RWPE1 (cell line): Measurements from ENCODE around the gene ROGDI.

Experiments used
- CTCF ChIA-PET: fragments of 350-600 bp; sonication (Branson Sonifier 250); formaldehyde crosslinking; extraction: SDS; loops from one replicate; lab custom pipeline; 2021; lab: Yijun Ruan, JAX
- POLR2A ChIA-PET: fragments of 400-600 bp; formaldehyde crosslinking; extraction: SDS; loops from one replicate; lab custom pipeline; 2020; ENCODE audit warnings: antibody characterized with exemption; ENCODE audit not compliant: low non-redundant PET; lab: Yijun Ruan, JAX
- DNase-seq: peaks from one replicate; pipeline ENCODE4 v3.0.0; 2012; ENCODE audit warnings: low spot score
- H3K27ac ChIP-seq: fragments of 450-650 bp; 2 replicates; pipeline ENCODE4 v1.5.1; 2017
- CTCF ChIP-seq: fragments of 450-650 bp; conservative IDR thresholded peaks from 2 replicates; pipeline ENCODE4 v1.5.1; 2017; ENCODE audit warnings: low read depth, mild to moderate bottlenecking

ROGDI gene

GRCh38 chr16:4806280-4806679 is 3.8 kb upstream of the ROGDI start:
- no peak for DNase-seq
- POLR2A ChIA-PET = no interaction called here
- CTCF ChIA-PET = interaction anchor here (0.6 kb wide), 1 partner anchor 316 kb away, joined by 3 read pairs; no protein-coding TSS in a partner anchor
- no peak for TF ChIP-seq CTCF
- no peak overlapping the region for H3K27ac ChIP-seq

- peak overlapping the region; percentile 98 for H3K27ac ChIP-seq
- no peak for DNase-seq
- TF ChIP-seq CTCF = no peak
- ChIA-PET CTCF (no interaction called here), POLR2A (no interaction called here)
Observed at GRCh38 chr16:4805231-4805630, 2.8 kb upstream of the ROGDI start.

- TF ChIP-seq CTCF = no peak
- peak overlapping the region; percentile 98 for H3K27ac ChIP-seq
- CTCF ChIA-PET = interaction anchor here (0.7 kb wide), 1 partner anchor 16 kb away, joined by 3 read pairs; the partner anchor contains the start of gene SEPTIN12
- no peak for DNase-seq
- POLR2A ChIA-PET = no interaction called here
Observed at GRCh38 chr16:4803898-4804762, 1.7 kb upstream of the ROGDI start.

GRCh38 chr16:4803401-4803844 is 990 bp upstream of the ROGDI start:
- POLR2A ChIA-PET = interaction anchor here (0.6 to 1.4 kb wide), 2 partner anchors 17 to 39 kb away, joined by 3 to 5 read pairs; no protein-coding TSS in a partner anchor
- TF ChIP-seq CTCF = no peak
- H3K27ac ChIP-seq = peak overlapping the region; percentile 98
- no peak for DNase-seq
- CTCF ChIA-PET = interaction anchor here (0.7 kb wide), 1 partner anchor 16 kb away, joined by 3 read pairs; the partner anchor contains the start of gene SEPTIN12

- no peak for TF ChIP-seq CTCF
- H3K27ac ChIP-seq = peak overlapping the region; percentile 98
- CTCF ChIA-PET = no interaction called here
- peak; percentile 99 for DNase-seq
- POLR2A ChIA-PET = interaction anchor here (0.6 to 1.4 kb wide), 2 partner anchors 16 to 39 kb away, joined by 3 to 5 read pairs; no protein-coding TSS in a partner anchor
Observed at GRCh38 chr16:4802659-4803287, 340 bp upstream of the ROGDI start.

- H3K27ac ChIP-seq = peak overlapping the region; percentile 98
- no peak for TF ChIP-seq CTCF
- DNase-seq = no peak
- POLR2A ChIA-PET = no interaction called here
- CTCF ChIA-PET = no interaction called here
Observed at GRCh38 chr16:4801051-4801961, 1.1 kb downstream of the ROGDI start.
